ENCODE measurements around the gene ARPC3.

- TF ChIP-seq POLR2A (IDR thresholded peaks at IDR 0.05), result no peak
- TF ChIP-seq CTCF (IDR thresholded peaks at IDR 0.05), result no peak
These were observed 17.7 kb upstream of the ARPC3 start for GRCh38 chr12:110467847-110468213.

Data from thyroid gland (tissue), 4 donors.